Keratinocyte (primary cell): ENCODE measurements around the gene WASF3. TPM values are rescaled to one million over a fixed set of nuclear protein-coding genes. Genes with fewer than 3 reads are reported as not detected.

Source experiments
- DNase-seq: peaks from one replicate; pipeline ENCODE4 v3.0.0-alpha.2; 2011; ENCODE audit warnings: low read depth, missing footprints, low spot score
- FAIRE-seq: peaks from 2 replicates; lab custom pipeline; 2011; peaks lifted over from hg19 to GRCh38; lab: Jason Lieb, UNC
- H2AFZ ChIP-seq: 2 replicates; pipeline ENCODE4 v1.6.0; 2012; ENCODE audit warnings: low read length, control low read depth, inconsistent platforms; ENCODE audit not compliant: control insufficient read depth
- H3K27ac ChIP-seq: 2 replicates; pipeline ENCODE4 v1.5.1; 2011; ENCODE audit warnings: low read length; ENCODE audit not compliant: control insufficient read depth, insufficient read depth
- H3K27me3 ChIP-seq: 3 replicates; pipeline ENCODE4 v1.6.0; 2011; ENCODE audit warnings: low read length; ENCODE audit not compliant: control insufficient read depth, insufficient read depth; ENCODE audit errors: extremely low read depth
- H3K36me3 ChIP-seq, 2 experiments: 2 replicates in 1 of 2; 3 replicates in 1 of 2; pipeline ENCODE4 v1.5.1; 2011; ENCODE audit warnings: low read length in 2 of 2, mild to moderate bottlenecking in 1 of 2; ENCODE audit not compliant: control insufficient read depth in 2 of 2, insufficient read depth in 2 of 2; ENCODE audit errors: extremely low read depth in 1 of 2
- H3K4me1 ChIP-seq: 3 replicates; pipeline ENCODE4 v1.5.1; 2011; ENCODE audit warnings: low read length; ENCODE audit not compliant: control insufficient read depth, insufficient read depth; ENCODE audit errors: extremely low read depth
- H3K4me2 ChIP-seq: 3 replicates; pipeline ENCODE4 v1.6.0; 2011; ENCODE audit warnings: low read depth, low read length; ENCODE audit not compliant: control insufficient read depth, insufficient read depth; ENCODE audit errors: extremely low read depth
- H3K4me3 ChIP-seq, 3 experiments: fragments of 200-600 bp in 1 of 3; sonication (generic) in 1 of 3; 2 replicates in 2 of 3; 3 replicates in 1 of 3; pipeline ENCODE4 v1.5.1; 2011 to 2016; ENCODE audit warnings: low read length in 3 of 3, mild to moderate bottlenecking in 3 of 3, control low read depth in 2 of 3, inconsistent platforms in 1 of 3, low read depth in 1 of 3, mixed read lengths in 1 of 3, mixed run types in 1 of 3, moderate library complexity in 1 of 3; ENCODE audit not compliant: control insufficient read depth in 2 of 3, insufficient read depth in 2 of 3; ENCODE audit errors: extremely low read depth in 1 of 3
- H3K79me2 ChIP-seq: 2 replicates; pipeline ENCODE4 v1.6.0; 2012; ENCODE audit warnings: low read length; ENCODE audit not compliant: control insufficient read depth, insufficient read depth
- H3K9ac ChIP-seq: 3 replicates; pipeline ENCODE4 v1.6.0; 2011; ENCODE audit warnings: low read length; ENCODE audit not compliant: control insufficient read depth, insufficient read depth; ENCODE audit errors: extremely low read depth
- H3K9me1 ChIP-seq: 3 replicates; pipeline ENCODE4 v1.6.0; 2011; ENCODE audit warnings: low read length; ENCODE audit not compliant: control insufficient read depth, insufficient read depth; ENCODE audit errors: extremely low read depth
- H3K9me3 ChIP-seq: 2 replicates; pipeline ENCODE4 v1.5.1; 2012; ENCODE audit warnings: low read depth, low read length; ENCODE audit not compliant: control insufficient read depth
- H4K20me1 ChIP-seq: 3 replicates; pipeline ENCODE4 v1.6.0; 2011; ENCODE audit warnings: low read length; ENCODE audit not compliant: control insufficient read depth, insufficient read depth; ENCODE audit errors: extremely low read depth
- CTCF ChIP-seq, 3 experiments: IDR thresholded peaks in 1 of 3; conservative IDR thresholded peaks in 1 of 3; optimal IDR thresholded peaks in 1 of 3; 2 replicates in 2 of 3; 3 replicates in 1 of 3; pipeline versions ENCODE3 to v1.5.1; 2011; ENCODE audit warnings: low read length in 3 of 3, mild to moderate bottlenecking in 3 of 3, moderate library complexity in 2 of 3, control low read depth in 1 of 3, inconsistent platforms in 1 of 3; ENCODE audit not compliant: insufficient read depth in 2 of 3; ENCODE audit errors: extremely low read depth in 1 of 3
- EZH2 ChIP-seq: IDR thresholded peaks from one replicate; pipeline ENCODE4 v1.6.1; 2012; ENCODE audit warnings: inconsistent platforms, mild to moderate bottlenecking, low read length, moderate library complexity
- dilution Hi-C: fragments of 300-500 bp; cut with MboI; formaldehyde crosslinking; loops from one replicate; pipeline ENCODE4 v1.7.0; 2020; ENCODE audit warnings: low sequenced_read_pairs; ENCODE audit not compliant: extremely low pct_ligation_motif_present
- polyA plus RNA-seq, 5 experiments: library from polyadenylated mRNA; depleted of rRNA in 3 of 5; stranded (reverse) in 3 of 5; stranded (forward) in 1 of 5; unstranded in 1 of 5; fragments of >200 nt; gene quantifications; 1 replicate in 1 of 5; 2 replicates in 3 of 5; 3 replicates in 1 of 5; pipeline versions ENCODE4 v1.2.1 to v1.2.3, GENCODE V29; 2011 to 2012; ENCODE audit warnings: missing spikeins in 2 of 5, low read depth in 1 of 5, low replicate concordance in 1 of 5

The WASF3 gene
- polyA plus RNA-seq, 1 donor (not counting 4 experiments of a cell fraction or from before 2014, with no cell fraction given), result 6.3 TPM

GRCh38 chr13:26694609-26695359, 137.3 kb downstream of the WASF3 start:
- no peaks in the 10 kb centered on the region for H3K27me3 ChIP-seq
- no peak overlapping the region for H3K4me2 ChIP-seq
- H3K27ac ChIP-seq, result no peak overlapping the region
- no peaks in the 10 kb centered on the region for H3K9me1 ChIP-seq
- H2AFZ ChIP-seq, result no peak overlapping the region
- TF ChIP-seq CTCF (optimal IDR thresholded peaks at IDR 0.05 in 1 of 3, IDR thresholded peaks at IDR 0.05 in 1 of 3, conservative IDR thresholded peaks at IDR 0.05 in 1 of 3; ENCODE audit: extremely low read depth in 1 of 3, insufficient read depth in 2 of 3, low read length in 3 of 3) (no peak), EZH2 (no peak)
- DNase-seq (no peak), FAIRE-seq (no peak)
- no peaks in the 10 kb centered on the region for H3K4me1 ChIP-seq
- H3K4me3 ChIP-seq, result no peak overlapping the region
- no peaks in the 10 kb centered on the region for H4K20me1 ChIP-seq
- peaks cover 0 to 2% of the 10 kb centered on the region in 2 experiments for H3K36me3 ChIP-seq
- H3K9ac ChIP-seq, result no peak overlapping the region
- H3K79me2 ChIP-seq, result no peaks in the 10 kb centered on the region
- dilution Hi-C loops, result no loop called here
- H3K9me3 ChIP-seq, result no peaks in the 10 kb centered on the region

GRCh38 chr13:26695360-26695705, 137.8 kb downstream of the WASF3 start:
- Histone ChIP-seq H3K27ac (no peak overlapping the region), H3K36me3 (peaks cover 0 to under 1% of the 10 kb centered on the region in 2 experiments), H3K9me3 (no peaks in the 10 kb centered on the region), H3K9ac (no peak overlapping the region), H2AFZ (no peak overlapping the region), H3K9me1 (no peaks in the 10 kb centered on the region), H3K4me3 (no peak overlapping the region), H3K27me3 (no peaks in the 10 kb centered on the region), H4K20me1 (no peaks in the 10 kb centered on the region), H3K4me2 (no peak overlapping the region), H3K79me2 (no peaks in the 10 kb centered on the region), H3K4me1 (no peaks in the 10 kb centered on the region)
- FAIRE-seq (no peak), DNase-seq (no peak)
- no peak for TF ChIP-seq EZH2
- TF ChIP-seq CTCF (optimal IDR thresholded peaks at IDR 0.05 in 1 of 3, IDR thresholded peaks at IDR 0.05 in 1 of 3, conservative IDR thresholded peaks at IDR 0.05 in 1 of 3; ENCODE audit: extremely low read depth in 1 of 3, insufficient read depth in 2 of 3, low read length in 3 of 3), result no peak
- dilution Hi-C loops, result no loop called here
